GM15510 (cell line): Measurements from ENCODE around the gene RPS15.

ENCODE experiments used
- POLR2A ChIP-seq: IDR thresholded peaks from 3 replicates; pipeline ENCODE4 v1.6.1; 2011; ENCODE audit warnings: borderline replicate concordance; ENCODE audit not compliant: insufficient read length; ENCODE audit errors: extremely low read depth

Gene RPS15

DNA sequence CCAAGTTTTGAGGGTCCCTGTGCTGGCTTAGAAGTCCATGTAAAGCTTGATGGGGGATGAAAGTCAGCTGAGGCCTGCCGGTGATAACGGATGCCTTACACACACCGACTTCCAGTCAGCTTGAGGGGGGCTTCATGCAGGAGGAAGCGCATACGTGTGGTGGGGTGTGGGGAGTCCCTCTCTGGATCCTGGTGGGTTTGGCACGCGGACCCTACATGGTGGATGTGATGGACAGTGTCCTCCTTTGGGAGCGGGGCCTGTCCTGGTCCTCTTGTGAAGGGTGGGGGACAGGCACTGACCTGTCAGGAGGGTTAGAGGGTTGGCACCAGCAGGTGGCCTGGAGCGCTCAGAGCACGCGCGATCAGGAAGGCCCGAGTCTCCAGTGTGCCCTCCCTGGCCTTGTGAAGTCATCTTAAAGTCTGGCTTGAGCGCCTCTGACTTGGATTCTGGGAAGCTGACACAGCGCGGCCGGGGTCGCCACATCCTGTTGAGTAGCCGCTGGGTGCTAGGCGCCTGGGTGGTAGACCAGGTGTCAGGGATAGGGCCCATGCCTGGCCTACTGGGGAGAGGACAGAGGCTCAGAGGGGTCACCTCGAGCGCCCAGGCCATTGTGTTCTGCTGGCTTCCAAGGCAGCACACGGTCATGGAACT, 27.9 kb upstream of the RPS15 start:
- no peak for TF ChIP-seq POLR2A

DNA sequence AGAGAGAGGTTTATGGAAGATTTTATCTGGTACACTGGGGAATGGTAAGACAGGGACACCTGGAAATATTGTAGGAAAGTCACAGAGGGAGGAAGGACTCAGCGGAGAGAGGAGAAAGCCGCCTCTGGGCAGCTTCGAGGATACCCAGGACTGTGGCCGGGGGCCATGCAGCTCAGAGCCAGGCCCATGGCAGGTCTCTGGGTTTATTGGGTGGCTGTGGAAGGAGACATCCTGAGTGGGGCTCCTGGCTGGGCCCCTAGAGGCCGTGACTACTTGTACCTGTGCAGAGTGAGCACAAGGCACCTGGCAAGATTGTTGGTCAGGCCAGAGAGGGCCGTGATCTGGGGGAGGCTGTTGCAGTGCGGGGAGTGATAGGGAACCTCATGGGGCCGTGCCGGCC, 27.4 kb upstream of the RPS15 start:
- TF ChIP-seq POLR2A, result no peak

DNA sequence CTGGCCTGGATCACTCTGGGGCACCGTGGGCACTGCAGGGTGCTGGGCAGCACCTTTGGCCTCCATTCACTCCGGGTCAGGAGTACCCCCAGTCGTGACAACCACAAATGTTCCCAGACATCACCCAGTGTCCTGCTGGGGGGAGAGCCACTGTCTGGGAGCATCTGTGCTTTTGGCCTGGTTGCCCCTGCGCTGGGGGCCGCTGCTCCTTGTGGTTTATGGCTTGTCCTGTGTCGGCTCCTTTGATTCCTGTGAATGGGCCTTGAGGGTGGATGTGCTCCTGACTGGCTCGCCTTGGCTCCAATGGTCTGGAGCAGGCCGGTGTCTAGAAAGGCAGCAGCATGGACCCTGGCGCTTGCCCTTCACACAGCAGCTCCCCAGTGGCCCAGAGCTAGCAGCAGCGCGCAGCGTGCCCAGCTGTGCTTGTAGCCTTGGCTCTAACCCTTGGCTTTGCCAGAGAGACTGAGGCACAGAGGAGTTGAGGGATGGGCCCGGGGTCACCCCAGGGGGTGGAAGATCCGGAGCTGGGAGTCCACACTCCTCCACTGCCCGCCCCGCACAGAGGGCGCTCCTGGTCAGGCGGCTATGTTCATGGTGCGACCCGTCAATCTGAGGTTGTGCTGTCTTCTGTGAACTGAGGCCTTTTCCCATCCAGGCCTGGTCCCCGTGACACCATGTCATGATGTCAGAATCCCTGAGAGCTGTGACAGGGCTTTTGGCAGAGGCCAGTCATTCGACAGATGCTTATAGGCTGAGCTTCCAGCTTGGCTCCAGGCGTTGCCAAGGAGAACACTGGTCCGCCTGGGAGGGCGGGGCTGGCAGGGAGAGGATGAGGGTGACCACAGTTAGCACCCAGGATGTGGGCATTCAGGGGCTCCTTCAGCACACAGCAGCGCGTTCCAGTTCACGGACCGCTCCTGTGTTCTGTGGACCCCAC, 26.7 kb upstream of the RPS15 start:
- TF ChIP-seq POLR2A, result no peak

DNA sequence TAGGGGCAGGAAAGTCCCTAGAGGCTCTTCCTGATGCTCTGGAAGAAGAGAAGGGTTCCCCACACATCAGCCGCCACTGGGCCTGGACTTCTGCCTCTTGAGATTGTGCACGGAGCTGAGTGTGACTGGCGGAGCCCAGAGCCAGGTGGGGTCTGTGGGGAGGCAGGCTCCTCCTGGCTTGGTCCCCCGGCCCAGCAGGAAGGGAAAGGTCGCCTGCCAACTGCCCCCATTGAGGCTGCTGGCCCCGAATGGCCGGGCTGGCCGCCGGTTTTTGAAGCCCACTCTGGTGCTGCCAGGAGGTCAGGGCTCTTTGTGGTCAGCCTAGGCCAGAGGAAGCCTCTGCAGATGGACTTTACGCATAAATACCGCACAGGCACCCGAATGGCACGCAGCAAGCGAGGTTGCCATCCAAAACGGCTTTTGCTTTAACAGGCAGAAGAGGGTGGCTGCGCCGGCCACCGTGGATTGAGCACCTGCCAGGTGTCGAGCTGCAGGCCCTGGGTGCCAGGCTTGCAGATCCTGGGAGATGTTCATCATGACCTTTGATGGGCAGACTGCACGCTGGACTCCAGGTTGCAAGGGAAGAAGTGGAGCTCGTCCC, 25.8 kb upstream of the RPS15 start:
- no peak for TF ChIP-seq POLR2A

DNA sequence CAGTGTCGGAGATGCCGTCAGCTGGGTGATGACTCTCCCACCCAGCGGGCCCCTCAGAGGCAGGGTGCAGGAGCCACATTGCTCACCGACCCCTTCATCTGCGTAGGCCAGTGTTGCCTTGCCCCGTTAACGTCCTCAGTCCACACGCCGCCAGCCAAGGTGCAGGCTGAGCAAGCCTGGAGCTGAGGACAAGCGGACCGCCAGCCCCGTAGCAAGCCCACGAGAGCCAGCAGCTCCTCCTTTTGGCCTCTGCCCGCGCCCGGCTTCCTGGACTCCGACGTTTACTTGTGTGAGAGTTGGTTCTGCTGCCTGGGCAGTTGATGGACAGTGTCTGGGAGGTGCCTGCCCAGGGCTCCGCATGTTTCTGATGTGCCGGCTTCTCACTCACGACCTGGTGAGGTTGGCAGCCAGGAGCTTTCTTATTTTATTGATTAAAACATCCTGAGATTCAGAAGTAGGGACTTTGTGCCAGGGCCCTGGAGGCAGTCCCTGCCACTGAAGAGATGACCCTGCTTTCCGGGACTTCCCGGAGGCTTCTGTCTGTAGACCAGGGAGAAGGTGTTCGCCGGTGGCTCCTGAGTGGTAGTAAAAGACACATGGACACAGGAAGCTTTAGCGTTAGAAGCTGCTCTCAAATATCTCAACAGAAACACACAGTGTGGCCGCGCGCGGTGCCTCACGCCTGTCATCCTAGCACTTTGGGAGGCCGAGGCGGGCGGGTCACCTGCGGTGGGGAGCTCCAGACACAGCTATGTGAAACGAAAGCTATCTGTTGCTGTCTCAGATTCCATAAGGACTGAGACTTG, 25.0 kb upstream of the RPS15 start:
- TF ChIP-seq POLR2A, result no peak

DNA sequence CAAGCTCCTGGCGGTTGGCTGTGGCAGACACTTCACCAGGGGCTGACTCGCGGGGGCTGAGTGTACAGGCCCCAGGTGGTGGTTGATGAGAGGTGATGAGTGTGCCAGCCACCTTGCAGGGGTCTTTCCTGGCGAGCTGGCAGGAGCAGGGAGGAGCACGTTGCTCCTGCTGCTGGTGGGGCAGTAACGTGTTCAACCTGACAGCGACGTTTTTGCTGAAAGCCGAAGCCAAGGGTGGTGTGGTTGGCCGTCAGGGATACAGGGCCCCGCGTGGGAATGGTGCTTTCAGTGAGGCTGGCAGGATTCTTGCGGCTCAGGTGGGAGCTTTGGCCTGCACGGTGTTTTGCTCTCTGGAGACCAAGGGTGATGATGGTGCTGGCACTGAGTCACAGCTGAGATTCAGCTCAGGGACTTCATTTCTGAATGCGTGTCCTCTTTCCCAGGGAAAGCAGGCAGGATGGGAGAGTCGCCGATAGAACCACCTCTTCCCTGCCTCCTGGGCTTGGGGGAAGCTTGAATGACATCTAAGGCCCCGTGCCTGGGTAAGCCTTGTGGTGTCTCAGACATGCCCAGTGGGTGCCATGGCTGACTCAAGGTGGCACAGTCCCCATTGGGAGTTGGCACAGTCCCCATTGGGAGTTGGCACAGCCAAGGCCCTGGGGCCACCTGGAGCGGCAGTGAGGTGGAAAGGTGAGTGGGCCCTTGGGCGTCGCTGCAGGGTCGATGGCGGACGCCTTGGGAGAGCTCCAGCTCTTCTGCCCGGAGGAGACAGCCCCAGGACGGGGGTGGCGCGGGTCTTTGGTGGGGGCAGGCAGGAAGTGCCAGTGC, 22.0 kb upstream of the RPS15 start:
- no peak for TF ChIP-seq POLR2A

DNA sequence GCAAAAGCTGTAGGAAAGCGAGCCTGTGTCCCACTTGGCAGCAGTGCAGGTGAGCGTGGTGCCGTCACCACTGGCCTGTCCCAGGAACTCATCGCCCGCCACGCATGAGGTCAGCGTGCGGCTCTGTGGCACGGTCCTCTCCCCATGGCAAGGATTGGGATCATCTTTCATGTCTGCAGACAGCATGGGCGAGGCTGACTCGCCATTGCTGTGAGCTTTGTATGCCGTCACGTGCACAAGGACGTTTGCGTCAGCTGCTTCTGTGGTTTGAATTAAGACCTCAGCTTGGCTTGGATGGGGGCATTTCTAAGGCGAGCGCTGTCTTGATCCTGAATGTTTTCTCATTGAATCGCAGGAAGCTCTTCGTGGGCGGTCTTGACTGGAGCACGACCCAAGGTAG, 21.1 kb upstream of the RPS15 start:
- TF ChIP-seq POLR2A, result no peak

DNA sequence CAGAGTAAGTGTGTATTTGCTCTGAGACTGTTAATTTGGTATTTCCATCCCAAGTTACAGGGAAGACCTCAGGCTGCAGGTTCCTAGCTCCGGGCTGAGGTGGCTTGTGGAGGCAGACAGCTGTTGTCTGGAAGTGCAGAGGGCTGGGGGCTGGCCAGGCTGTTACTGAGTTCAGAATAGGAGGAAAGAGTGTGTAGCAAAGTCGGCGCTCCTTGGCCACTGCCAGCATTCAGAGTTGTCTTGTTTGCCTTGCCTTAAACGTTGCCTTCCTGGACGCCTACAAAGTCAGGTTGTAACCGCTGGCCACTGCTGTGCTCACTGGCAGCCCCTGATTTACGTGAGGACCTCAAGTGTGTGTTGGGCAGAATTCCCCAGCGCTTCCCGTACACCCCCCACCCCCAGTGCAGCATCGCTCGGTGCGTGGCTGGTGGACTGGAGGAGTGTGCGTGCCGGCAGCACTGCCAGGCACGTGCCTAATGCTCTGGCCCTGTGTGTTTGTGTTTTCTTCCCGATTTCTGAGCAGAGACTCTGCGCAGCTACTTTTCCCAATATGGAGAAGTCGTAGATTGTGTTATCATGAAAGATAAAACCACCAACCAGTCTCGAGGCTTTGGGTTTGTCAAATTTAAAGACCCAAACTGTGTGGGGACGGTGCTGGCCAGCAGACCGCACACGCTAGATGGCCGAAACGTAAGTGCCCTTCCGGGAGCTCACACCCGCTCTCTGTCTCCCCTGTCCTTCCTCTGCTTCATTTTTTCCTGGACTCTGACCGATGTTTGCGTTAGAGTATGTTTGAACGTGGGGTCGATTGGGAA, 20.3 kb upstream of the RPS15 start:
- no peak for TF ChIP-seq POLR2A

DNA sequence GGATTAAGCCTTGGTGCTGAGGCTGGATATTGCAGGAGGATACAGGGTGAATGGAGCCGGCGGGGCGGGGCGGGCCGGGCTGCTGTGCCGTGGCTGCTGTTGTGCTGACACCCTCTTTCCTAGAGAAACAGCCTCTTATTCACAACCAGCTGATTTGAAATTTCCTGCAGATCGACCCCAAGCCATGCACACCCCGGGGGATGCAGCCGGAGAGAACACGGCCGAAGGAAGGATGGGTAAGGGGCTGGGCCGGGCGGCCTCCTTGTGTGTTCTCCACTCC, 19.8 kb upstream of the RPS15 start:
- no peak for TF ChIP-seq POLR2A

DNA sequence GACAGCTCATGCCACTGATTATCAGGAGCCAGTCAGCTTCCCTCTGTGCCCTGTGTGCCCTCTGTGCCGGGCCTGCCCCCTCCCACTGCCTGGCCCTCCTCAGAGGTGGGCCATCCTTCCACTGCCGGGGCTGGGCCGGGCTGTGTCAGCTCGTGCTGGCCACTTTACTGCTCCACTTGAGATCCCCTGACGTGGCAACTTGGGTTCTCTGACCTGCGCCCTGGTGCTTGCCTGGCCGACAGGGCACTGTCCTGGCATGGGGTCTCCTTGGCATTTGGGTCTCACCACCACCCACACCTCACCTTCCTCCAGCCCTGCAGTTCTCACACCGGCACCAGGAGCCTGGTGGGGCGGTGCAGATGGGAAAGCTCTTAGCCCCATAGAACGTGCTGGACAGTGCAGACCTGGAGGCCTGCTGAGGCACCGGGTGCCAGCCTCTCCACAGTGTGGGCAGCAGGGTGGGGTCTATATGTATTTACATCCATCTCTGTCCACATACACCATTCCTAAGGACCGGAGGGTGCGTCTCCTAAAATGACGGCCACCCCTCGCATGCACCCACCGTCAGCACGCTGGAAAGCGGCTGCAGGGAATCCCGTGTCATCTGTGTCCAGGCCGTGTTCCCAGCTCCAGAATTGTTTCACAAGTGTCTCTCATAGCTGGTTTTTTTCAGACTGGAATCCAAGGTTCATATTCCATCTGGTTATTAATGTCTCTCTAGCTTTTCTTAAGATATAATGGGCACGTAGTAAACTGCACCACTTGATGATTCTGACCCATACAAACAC, 19.1 kb upstream of the RPS15 start:
- no peak for TF ChIP-seq POLR2A

DNA sequence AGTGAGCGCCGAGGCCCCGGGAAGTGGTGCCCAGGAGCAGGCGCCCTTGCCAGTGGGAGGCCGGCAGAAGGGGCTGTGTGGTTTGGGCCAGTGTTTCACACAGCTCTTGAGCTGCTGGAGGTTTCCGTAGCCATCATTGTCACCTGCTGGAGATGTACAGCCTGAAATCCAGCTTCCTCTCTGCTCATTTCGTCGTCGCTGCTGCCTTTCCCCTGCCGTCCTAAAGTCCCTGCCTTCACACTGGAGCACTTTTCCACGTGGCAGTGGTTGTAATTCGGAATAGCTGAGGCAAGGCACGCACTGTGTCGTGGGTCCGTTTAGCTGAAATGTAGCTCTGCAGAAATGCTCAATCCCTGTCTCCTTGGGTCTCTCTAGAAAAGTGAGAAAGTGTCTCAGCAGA, 17.6 kb upstream of the RPS15 start:
- TF ChIP-seq POLR2A, result no peak

DNA sequence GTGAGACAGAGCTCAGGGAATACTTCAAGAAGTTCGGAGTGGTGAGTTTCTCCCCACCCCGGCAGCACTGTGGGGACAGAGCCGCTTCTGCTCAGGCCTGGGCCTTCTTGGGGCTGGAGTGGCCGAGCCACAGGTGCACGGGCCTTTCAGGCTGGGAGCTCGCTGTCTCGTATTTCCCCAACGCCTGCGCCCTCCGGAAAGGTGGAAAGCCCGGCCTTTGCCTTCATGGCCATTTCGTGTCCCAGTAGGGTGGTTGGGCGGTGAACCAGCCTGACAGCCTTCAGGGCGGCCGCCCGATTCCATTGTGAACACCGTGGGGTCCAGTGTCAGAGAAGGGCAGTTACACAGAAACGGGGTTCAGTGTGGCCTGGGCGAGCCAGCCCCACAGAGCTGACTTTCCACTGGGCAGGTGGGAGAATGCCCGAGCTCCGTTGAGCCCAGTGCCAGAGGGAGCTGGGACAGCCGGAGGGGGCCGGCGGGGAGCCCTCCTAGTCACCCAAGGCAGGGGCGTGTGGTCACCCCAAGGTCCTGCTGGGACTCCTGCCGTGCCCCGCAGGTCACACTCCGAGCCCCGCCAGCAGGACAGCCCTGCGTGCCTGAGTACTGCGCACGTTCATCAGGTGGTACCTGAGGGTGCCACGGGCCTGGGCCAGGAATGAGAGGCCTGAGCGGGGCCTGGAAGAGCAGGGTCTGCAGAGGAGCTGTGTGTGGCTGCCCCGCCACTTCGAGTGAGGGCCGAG, 16.8 kb upstream of the RPS15 start:
- TF ChIP-seq POLR2A, result no peak
